Mesodermal cell (in vitro differentiated cells): ENCODE results near the gene PPP1R3D. TPM values are rescaled to one million over a fixed set of nuclear protein-coding genes. Genes with fewer than 3 reads are reported as not detected.
A peak's percentile ranks its signal among the peaks of the same experiment; 100 is the strongest.

ENCODE experiments used
- H3K27ac ChIP-seq: 2 replicates; pipeline ENCODE4 v1.7.0; 2013; ENCODE audit warnings: mild to moderate bottlenecking, low read depth, low read length, moderate library complexity; ENCODE audit not compliant: severe bottlenecking
- H3K36me3 ChIP-seq: 2 replicates; pipeline ENCODE4 v1.7.1; 2013; ENCODE audit warnings: mild to moderate bottlenecking, low read length, moderate library complexity; ENCODE audit not compliant: control insufficient read depth, insufficient read depth
- H3K4me1 ChIP-seq: one replicate; pipeline ENCODE4 v1.7.1; 2013; ENCODE audit warnings: mild to moderate bottlenecking, low read length; ENCODE audit not compliant: insufficient read depth, control insufficient read depth, poor library complexity, severe bottlenecking
- H3K4me3 ChIP-seq: 2 replicates; pipeline ENCODE4 v1.7.0; 2013; ENCODE audit warnings: low read length, control low read depth, mild to moderate bottlenecking; ENCODE audit not compliant: insufficient read depth, poor library complexity, severe bottlenecking; ENCODE audit errors: extremely low read depth
- H3K9me3 ChIP-seq: 2 replicates; pipeline ENCODE4 v1.7.1; 2013; ENCODE audit warnings: mild to moderate bottlenecking, low read length, moderate library complexity; ENCODE audit not compliant: control insufficient read depth
- WGBS, 2 experiments: methylation state at CpG; one replicate each; pipeline ENCODE4 v1.1.5; 2013; ENCODE audit warnings: missing lambda C conversion rate in 2 of 2; ENCODE audit not compliant: insufficient coverage in 2 of 2; 5-methylcytosine and 5-hydroxymethylcytosine counted together
- polyA plus RNA-seq, 2 experiments: library from polyadenylated mRNA; stranded (reverse); fragments of 50-300 nt; gene quantifications; one replicate each; pipeline ENCODE4 v1.2.3, GENCODE V29; 2013

PPP1R3D gene, protein sequence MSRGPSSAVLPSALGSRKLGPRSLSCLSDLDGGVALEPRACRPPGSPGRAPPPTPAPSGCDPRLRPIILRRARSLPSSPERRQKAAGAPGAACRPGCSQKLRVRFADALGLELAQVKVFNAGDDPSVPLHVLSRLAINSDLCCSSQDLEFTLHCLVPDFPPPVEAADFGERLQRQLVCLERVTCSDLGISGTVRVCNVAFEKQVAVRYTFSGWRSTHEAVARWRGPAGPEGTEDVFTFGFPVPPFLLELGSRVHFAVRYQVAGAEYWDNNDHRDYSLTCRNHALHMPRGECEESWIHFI
- polyA plus RNA-seq (2013, experiment 1 of 2), result 4.2 TPM
- 3.8 TPM for polyA plus RNA-seq (2013, experiment 2 of 2)

DNA sequence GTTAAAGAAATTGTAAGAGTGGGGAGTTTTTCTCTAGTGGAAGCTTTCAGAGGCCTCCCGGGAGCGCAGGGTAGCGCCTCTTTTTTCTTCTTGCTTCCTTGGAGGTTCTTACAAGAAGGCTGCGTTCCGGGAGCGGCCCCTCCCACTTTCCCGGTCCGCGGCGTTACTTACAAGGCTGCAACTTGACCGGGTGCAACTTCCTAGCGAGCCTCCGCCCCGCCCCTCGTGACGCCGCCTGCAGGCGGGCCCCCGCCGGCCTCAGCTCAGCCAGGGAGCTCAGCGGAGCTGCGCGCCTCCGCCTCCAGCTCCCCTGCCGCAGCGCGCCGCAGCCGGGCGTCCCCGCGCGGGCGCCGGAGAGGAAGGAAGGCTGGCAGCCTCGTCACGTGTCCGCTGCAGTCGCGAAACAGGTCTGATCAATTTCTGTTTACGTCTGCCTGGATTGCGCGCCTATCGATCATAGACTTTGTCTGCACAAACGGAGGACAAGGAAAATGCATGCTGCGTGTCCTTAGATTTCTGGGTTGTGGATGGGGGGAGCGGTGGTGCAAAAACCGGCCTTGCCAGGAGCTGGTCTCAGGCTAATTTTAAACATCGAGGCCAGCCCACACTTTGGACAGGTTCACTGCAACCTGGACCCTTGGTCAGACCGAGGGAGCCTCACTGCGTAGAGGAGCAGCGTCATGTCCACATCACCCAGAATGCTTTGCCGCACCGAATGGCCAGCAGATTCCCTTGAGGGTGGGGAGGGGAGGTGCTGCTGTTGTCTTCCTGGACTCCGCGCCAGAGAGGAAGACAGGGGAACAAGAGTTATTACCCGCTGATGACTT lies at the start of gene PPP1R3D, which contains the start of gene FAM217B:
PPP1R3D (minus strand) TSS at position 177 of the 827 bp plus-strand sequence. CDS start 374 bp downstream, outside the sequence.
FAM217B (plus strand) TSS at position 261 of the 827 bp plus-strand sequence. CDS start 3,555 bp downstream, outside the sequence.
- peak within 1 kb of the TSS; percentile 71 for H3K4me3 ChIP-seq
- peaks cover 12% of the 10 kb centered on the region for H3K4me1 ChIP-seq
- H3K9me3 ChIP-seq, result no peaks in the 10 kb centered on the region
- peak within 1 kb of the TSS; percentile 98 for H3K27ac ChIP-seq
- H3K36me3 ChIP-seq, result peaks cover 15% of the 10 kb centered on the region
- 0 to 1% methylated on average over 45 to 53 of the region's 57 CpGs for WGBS, 2 experiments

DNA sequence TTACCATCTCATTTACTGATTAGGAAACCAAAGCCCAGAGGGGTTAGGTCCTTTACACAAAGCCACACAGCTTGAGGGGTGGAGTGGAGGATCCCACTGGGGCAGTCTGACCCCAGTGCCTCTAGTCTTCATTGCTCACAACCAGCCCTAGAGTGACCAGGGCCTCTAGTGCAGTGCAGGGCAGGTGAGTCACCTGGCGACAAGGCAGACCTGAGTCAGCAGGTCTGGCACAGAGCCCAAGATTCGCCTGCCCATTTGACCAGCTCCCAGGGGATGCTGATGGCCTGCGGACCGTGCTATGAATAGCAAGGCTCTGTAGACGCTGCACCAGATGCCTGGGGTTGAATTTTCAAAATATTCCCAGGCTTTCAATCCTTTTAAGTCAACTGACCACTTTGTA lies 48.0 kb upstream of the PPP1R3D start:
- H3K27ac ChIP-seq, result no peak overlapping the region

DNA sequence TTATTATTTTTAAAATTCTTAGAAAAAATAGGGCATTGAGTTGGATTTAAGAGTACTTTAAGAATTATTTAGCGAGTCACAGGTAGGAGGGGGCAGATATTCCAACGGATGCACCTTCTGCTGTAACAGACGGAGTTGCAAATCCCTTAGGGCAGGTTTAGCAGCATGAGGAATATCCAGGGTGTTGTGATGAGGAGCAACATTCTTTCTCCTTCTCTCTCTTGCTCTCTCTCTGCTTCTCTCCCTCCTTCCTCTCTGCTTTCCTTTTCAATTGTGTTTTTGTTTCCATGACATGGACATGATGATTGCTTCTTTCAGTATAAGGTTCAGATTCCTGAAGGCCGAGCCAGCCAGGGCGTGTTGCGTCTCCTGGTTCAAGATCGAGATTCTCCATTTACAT lies 47.0 kb upstream of the PPP1R3D start:
- 88 to 100% methylated on average over 4 of the region's 7 CpGs for WGBS, 2 experiments
- H3K4me1 ChIP-seq, result no peaks in the 10 kb centered on the region
- H3K4me3 ChIP-seq, result no peak overlapping the region
- H3K27ac ChIP-seq, result no peak overlapping the region
- no peaks in the 10 kb centered on the region for H3K36me3 ChIP-seq
- H3K9me3 ChIP-seq, result peaks cover 4% of the 10 kb centered on the region

More for the DNA sequence above, 48.0 kb upstream of the PPP1R3D start:
- no peak overlapping the region for H3K4me3 ChIP-seq
- H3K4me1 ChIP-seq, result no peaks in the 10 kb centered on the region
- H3K9me3 ChIP-seq, result peaks cover 4% of the 10 kb centered on the region
- 77 to 86% methylated on average over 5 of the region's 5 CpGs for WGBS, 2 experiments
- H3K36me3 ChIP-seq, result no peaks in the 10 kb centered on the region

DNA sequence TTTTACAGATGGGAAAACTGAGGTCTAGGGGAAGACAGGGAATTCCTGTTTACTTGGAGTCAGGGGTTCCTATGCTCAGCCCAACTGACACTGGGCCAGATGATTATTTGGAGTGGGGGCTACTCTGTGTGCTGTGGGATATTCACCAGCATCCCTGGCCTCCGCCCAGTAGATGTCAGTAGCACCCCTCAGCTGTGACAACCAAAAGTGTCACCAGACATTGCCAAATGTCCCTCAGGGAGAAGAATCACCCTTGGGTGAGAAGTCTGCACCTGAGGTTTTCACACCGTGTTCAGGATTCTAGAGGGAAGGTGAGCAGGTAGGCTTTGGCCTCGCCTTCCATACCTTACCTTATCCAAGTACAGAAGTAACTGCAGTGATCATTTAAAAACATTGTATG lies 45.8 kb upstream of the PPP1R3D start:
- no peak overlapping the region for H3K4me3 ChIP-seq
- 100% methylated on average over 1 of the region's 3 CpGs for WGBS, 2 experiments
- no peaks in the 10 kb centered on the region for H3K36me3 ChIP-seq
- no peaks in the 10 kb centered on the region for H3K4me1 ChIP-seq
- peaks cover 4% of the 10 kb centered on the region for H3K9me3 ChIP-seq
- no peak overlapping the region for H3K27ac ChIP-seq

DNA sequence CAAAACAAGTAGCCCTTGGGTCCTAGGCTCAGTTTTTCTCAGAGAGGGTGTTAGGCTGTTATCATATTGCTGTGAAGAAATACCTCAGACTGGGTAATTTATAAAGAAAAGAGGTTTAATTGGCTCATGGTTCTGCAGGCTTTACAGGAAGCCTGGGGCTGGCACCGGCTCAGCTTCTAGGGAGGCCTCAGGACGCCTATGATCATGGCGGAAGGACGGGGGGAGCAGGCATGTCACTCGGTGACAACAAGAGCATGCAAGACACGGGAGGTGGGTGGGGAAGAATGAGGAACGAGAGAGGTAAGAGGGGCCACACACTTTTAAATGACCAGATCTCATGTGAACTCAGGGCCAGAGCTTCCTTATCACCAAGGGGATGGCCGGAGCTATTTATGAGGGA lies 45.1 kb upstream of the PPP1R3D start:
- Histone ChIP-seq H3K4me3 (no peak overlapping the region), H3K27ac (no peak overlapping the region), H3K9me3 (peaks cover 4% of the 10 kb centered on the region), H3K36me3 (no peaks in the 10 kb centered on the region), H3K4me1 (no peaks in the 10 kb centered on the region)
- WGBS, 2 experiments, result 93 to 98% methylated on average over 8 of the region's 8 CpGs

DNA sequence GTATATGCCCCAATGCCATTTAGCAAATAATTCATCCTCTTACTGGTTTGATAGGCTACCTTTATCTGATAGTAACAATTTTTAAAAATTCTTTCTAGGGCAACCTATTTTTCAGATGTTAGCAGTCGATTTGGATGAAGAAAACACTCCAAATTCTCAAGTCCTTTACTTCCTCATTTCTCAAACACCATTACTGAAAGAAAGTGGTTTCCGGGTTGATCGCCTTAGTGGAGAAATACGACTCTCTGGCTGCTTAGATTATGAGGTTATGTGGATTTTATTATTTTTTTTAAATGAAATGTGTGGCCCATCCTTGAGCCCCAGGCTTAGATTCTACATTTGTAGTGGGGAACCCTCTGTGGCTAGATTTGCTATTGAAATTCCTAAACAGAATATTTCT lies 44.4 kb upstream of the PPP1R3D start:
- 83% methylated on average over 1 of the region's 4 CpGs; no CpG with 5 or more reads in 1 of the 2 experiments for WGBS, 2 experiments
- Histone ChIP-seq H3K9me3 (peaks cover 4% of the 10 kb centered on the region), H3K4me1 (no peaks in the 10 kb centered on the region), H3K36me3 (no peaks in the 10 kb centered on the region), H3K27ac (no peak overlapping the region), H3K4me3 (no peak overlapping the region)

DNA sequence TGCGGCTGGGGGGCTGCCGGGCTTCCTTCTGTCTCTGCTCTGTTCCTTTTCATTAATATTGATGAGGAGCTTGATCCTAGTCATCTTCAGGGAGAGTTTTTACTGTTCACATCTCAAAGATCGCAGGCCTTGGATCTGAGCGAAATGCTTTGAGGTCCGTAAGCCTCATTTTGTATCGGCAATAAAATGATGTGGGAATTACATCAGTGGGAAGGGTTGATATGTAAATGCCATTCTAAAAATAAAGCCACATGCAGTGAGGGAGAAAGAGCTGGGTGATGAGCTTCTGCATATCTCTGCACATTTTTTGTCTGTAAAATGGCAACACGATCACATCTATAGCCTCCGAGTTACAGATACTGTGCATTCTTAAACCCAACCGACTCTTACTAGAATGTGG lies 43.0 kb upstream of the PPP1R3D start:
- peaks cover 4% of the 10 kb centered on the region for H3K9me3 ChIP-seq
- no peaks in the 10 kb centered on the region for H3K4me1 ChIP-seq
- no peak overlapping the region for H3K27ac ChIP-seq
- H3K4me3 ChIP-seq, result no peak overlapping the region
- no peaks in the 10 kb centered on the region for H3K36me3 ChIP-seq
- 97 to 100% methylated on average over 4 to 5 of the region's 9 CpGs for WGBS, 2 experiments

DNA sequence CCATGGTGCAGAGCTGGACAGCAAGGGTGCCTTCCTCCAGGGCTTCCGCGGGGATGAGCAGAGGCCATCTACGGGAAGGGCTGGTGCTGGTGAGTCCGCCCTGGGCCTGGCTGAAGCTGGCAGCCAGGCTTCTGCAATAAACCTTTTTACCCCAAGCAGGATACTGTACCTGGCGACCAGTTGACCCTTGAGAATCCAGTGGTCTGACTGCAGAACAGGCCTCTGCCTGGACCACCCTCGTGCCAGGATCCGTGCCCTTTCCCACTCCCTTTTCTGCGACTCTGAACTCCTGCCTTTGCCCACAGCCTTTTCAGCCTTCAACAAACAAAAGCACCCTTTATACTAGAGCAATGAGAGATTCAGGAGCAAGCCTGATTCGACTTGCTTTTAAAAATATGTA lies 37.0 kb upstream of the PPP1R3D start:
- H3K4me1 ChIP-seq, result no peaks in the 10 kb centered on the region
- WGBS, 2 experiments, result 75 to 93% methylated on average over 5 to 8 of the region's 9 CpGs
- no peak overlapping the region for H3K27ac ChIP-seq
- H3K36me3 ChIP-seq, result no peaks in the 10 kb centered on the region
- H3K9me3 ChIP-seq, result no peaks in the 10 kb centered on the region
- H3K4me3 ChIP-seq, result no peak overlapping the region

DNA sequence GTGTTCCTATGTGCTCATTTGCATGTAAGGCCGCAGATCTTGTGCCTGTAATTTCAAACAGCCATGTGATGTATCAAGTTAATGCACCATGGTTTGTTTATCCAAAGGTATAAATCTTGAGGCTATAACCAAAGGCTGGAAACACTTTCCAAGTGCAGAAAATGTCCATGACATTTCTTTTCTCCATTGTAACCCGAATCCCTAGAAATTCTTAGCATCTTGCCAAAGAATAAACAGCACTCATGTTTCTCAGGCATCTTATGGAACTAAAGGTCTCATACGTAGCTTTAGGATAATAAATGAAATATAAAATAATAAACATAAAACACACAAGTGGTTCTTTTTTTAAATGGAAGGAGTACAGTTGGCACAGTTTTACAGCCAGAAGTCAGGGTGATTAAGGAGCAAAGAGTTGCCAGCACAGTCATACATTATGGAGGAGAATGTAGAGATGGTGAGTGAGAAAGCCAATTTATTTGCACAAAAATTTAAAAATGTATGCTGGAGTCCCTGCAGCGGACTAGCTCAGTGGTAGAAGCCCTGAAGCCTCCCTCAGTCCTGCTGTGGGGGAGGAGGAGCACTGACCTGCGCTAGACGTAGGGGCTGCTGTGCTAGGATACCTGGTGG lies 36.2 kb upstream of the PPP1R3D start:
- Histone ChIP-seq H3K4me1 (no peaks in the 10 kb centered on the region), H3K36me3 (no peaks in the 10 kb centered on the region), H3K4me3 (no peak overlapping the region), H3K9me3 (no peaks in the 10 kb centered on the region), H3K27ac (no peak overlapping the region)
- WGBS, 2 experiments, result 83 to 85% methylated on average over 4 to 5 of the region's 6 CpGs

DNA sequence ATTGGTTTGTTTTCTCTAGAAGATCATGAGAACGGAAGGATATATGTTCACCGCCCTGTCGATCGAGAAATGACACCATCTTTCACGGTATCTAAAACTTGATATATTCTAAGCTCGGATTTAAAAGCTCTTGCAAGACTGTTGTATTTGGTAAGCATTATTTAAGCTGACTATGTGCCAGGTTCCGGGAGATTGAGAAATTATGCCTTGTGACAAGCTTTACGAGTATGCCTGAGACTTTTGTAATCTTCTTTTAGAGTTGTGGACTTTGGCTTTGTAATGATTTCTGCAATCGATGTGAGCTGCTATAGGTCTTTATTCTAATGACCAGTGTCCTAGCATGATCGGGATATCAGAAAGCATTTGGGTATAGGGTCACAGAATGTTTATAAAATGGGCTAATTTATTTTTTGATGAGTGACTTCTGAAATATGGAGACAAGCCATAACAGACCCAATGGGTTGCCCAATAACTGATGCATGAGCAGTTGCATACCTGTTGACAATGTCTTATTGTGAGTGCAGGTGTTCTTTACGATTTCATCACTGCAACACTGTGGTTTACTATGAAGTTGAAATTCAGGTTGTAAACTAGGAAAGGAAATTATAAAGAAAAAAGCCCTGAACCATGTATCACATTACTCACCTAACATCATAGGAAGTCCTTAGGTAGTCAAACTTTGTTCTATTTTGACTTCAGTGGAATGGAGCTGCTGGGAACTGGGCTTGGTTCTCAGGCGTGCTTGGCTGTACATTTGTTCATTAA lies 32.1 kb upstream of the PPP1R3D start:
- Histone ChIP-seq H3K9me3 (no peaks in the 10 kb centered on the region), H3K36me3 (no peaks in the 10 kb centered on the region), H3K4me3 (no peak overlapping the region), H3K27ac (no peak overlapping the region), H3K4me1 (no peaks in the 10 kb centered on the region)
- 91 to 92% methylated on average over 9 to 11 of the region's 12 CpGs for WGBS, 2 experiments
